ENCODE measurements around the gene CFTR.

DNA sequence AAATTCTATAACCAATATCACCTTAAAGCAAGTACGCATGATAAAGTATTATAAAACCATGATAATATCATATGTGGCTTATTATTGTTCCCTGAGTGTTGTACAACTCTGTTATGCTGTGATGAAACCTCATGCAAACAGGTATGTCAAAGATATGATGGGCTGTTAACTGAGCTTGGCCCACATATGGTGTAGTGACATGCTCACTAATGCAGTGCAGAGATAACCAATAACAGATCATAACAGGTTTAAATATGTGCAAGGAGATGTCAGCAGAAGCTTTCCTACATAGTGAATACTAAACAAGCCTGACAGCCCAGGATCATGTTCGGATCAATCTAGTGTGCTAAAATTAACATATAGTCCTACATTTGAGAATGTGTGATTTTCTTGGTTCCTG, 9.6 kb downstream of the CFTR start:
- TF ChIP-seq, protein P1, sequence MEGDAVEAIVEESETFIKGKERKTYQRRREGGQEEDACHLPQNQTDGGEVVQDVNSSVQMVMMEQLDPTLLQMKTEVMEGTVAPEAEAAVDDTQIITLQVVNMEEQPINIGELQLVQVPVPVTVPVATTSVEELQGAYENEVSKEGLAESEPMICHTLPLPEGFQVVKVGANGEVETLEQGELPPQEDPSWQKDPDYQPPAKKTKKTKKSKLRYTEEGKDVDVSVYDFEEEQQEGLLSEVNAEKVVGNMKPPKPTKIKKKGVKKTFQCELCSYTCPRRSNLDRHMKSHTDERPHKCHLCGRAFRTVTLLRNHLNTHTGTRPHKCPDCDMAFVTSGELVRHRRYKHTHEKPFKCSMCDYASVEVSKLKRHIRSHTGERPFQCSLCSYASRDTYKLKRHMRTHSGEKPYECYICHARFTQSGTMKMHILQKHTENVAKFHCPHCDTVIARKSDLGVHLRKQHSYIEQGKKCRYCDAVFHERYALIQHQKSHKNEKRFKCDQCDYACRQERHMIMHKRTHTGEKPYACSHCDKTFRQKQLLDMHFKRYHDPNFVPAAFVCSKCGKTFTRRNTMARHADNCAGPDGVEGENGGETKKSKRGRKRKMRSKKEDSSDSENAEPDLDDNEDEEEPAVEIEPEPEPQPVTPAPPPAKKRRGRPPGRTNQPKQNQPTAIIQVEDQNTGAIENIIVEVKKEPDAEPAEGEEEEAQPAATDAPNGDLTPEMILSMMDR (conservative IDR thresholded peaks at IDR 0.05; ENCODE audit: low read depth, low read length), result no peak
- TF ChIP-seq EZH2 (IDR thresholded peaks at IDR 0.05; ENCODE audit: borderline replicate concordance, low read depth, low read length, poor library complexity, severe bottlenecking), result no peak

Measured in A673 (cell line).